ENCODE results near the gene VMO1. TPM values are rescaled to one million over a fixed set of nuclear protein-coding genes. Genes with fewer than 3 reads are reported as not detected.

The VMO1 gene
- total and polyA plus RNA-seq, 9 of the 15 experiments (the other 6 are each of a cell fraction or from before 2014, with no cell fraction given), result 0.31 TPM; not detected in 8

- TF ChIP-seq, protein P1, sequence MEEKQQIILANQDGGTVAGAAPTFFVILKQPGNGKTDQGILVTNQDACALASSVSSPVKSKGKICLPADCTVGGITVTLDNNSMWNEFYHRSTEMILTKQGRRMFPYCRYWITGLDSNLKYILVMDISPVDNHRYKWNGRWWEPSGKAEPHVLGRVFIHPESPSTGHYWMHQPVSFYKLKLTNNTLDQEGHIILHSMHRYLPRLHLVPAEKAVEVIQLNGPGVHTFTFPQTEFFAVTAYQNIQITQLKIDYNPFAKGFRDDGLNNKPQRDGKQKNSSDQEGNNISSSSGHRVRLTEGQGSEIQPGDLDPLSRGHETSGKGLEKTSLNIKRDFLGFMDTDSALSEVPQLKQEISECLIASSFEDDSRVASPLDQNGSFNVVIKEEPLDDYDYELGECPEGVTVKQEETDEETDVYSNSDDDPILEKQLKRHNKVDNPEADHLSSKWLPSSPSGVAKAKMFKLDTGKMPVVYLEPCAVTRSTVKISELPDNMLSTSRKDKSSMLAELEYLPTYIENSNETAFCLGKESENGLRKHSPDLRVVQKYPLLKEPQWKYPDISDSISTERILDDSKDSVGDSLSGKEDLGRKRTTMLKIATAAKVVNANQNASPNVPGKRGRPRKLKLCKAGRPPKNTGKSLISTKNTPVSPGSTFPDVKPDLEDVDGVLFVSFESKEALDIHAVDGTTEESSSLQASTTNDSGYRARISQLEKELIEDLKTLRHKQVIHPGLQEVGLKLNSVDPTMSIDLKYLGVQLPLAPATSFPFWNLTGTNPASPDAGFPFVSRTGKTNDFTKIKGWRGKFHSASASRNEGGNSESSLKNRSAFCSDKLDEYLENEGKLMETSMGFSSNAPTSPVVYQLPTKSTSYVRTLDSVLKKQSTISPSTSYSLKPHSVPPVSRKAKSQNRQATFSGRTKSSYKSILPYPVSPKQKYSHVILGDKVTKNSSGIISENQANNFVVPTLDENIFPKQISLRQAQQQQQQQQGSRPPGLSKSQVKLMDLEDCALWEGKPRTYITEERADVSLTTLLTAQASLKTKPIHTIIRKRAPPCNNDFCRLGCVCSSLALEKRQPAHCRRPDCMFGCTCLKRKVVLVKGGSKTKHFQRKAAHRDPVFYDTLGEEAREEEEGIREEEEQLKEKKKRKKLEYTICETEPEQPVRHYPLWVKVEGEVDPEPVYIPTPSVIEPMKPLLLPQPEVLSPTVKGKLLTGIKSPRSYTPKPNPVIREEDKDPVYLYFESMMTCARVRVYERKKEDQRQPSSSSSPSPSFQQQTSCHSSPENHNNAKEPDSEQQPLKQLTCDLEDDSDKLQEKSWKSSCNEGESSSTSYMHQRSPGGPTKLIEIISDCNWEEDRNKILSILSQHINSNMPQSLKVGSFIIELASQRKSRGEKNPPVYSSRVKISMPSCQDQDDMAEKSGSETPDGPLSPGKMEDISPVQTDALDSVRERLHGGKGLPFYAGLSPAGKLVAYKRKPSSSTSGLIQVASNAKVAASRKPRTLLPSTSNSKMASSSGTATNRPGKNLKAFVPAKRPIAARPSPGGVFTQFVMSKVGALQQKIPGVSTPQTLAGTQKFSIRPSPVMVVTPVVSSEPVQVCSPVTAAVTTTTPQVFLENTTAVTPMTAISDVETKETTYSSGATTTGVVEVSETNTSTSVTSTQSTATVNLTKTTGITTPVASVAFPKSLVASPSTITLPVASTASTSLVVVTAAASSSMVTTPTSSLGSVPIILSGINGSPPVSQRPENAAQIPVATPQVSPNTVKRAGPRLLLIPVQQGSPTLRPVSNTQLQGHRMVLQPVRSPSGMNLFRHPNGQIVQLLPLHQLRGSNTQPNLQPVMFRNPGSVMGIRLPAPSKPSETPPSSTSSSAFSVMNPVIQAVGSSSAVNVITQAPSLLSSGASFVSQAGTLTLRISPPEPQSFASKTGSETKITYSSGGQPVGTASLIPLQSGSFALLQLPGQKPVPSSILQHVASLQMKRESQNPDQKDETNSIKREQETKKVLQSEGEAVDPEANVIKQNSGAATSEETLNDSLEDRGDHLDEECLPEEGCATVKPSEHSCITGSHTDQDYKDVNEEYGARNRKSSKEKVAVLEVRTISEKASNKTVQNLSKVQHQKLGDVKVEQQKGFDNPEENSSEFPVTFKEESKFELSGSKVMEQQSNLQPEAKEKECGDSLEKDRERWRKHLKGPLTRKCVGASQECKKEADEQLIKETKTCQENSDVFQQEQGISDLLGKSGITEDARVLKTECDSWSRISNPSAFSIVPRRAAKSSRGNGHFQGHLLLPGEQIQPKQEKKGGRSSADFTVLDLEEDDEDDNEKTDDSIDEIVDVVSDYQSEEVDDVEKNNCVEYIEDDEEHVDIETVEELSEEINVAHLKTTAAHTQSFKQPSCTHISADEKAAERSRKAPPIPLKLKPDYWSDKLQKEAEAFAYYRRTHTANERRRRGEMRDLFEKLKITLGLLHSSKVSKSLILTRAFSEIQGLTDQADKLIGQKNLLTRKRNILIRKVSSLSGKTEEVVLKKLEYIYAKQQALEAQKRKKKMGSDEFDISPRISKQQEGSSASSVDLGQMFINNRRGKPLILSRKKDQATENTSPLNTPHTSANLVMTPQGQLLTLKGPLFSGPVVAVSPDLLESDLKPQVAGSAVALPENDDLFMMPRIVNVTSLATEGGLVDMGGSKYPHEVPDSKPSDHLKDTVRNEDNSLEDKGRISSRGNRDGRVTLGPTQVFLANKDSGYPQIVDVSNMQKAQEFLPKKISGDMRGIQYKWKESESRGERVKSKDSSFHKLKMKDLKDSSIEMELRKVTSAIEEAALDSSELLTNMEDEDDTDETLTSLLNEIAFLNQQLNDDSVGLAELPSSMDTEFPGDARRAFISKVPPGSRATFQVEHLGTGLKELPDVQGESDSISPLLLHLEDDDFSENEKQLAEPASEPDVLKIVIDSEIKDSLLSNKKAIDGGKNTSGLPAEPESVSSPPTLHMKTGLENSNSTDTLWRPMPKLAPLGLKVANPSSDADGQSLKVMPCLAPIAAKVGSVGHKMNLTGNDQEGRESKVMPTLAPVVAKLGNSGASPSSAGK (IDR thresholded peaks at IDR 0.05), result no peak
- no peak for TF ChIP-seq ARID3B (CRISPR knock-in tag; IDR thresholded peaks at IDR 0.05; ENCODE audit: borderline replicate concordance)
- no peak for TF ChIP-seq TEAD4 (IDR thresholded peaks at IDR 0.05; ENCODE audit: low read length)
- no peak for TF ChIP-seq TEAD4 (CRISPR knock-in tag; IDR thresholded peaks at IDR 0.05; ENCODE audit: borderline replicate concordance)
- no peak for TF ChIP-seq SMAD1 (IDR thresholded peaks at IDR 0.05; ENCODE audit: low read depth, low read length, partially characterized antibody)
- TF ChIP-seq ZNF165 (CRISPR knock-in tag; IDR thresholded peaks at IDR 0.05; ENCODE audit: borderline replicate concordance), result no peak
- no peak for TF ChIP-seq HDAC2 (IDR thresholded peaks at IDR 0.05)
- TF ChIP-seq, protein P2, sequence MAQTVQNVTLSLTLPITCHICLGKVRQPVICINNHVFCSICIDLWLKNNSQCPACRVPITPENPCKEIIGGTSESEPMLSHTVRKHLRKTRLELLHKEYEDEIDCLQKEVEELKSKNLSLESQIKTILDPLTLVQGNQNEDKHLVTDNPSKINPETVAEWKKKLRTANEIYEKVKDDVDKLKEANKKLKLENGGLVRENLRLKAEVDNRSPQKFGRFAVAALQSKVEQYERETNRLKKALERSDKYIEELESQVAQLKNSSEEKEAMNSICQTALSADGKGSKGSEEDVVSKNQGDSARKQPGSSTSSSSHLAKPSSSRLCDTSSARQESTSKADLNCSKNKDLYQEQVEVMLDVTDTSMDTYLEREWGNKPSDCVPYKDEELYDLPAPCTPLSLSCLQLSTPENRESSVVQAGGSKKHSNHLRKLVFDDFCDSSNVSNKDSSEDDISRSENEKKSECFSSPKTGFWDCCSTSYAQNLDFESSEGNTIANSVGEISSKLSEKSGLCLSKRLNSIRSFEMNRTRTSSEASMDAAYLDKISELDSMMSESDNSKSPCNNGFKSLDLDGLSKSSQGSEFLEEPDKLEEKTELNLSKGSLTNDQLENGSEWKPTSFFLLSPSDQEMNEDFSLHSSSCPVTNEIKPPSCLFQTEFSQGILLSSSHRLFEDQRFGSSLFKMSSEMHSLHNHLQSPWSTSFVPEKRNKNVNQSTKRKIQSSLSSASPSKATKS (CRISPR knock-in tag; IDR thresholded peaks at IDR 0.05), result no peak
- no peak for TF ChIP-seq ZNF239 (CRISPR knock-in tag; IDR thresholded peaks at IDR 0.05)
- no peak for TF ChIP-seq NR2C1 (IDR thresholded peaks at IDR 0.05)
- no peak for TF ChIP-seq NR2C1 (tag; IDR thresholded peaks at IDR 0.05)
Measured at GRCh38 chr17:4833941-4834680, 47.9 kb upstream of the VMO1 start (continued).
